ENCODE measurements around the gene PPP2R2C. TPM values are rescaled to one million over a fixed set of nuclear protein-coding genes. Genes with fewer than 3 reads are reported as not detected.

Gene PPP2R2C
- 1 to 10 TPM in 1 of 3 donors, under 1 TPM in 2; 0.31 to 2.9 (median 0.41) TPM for total RNA-seq
- long read RNA-seq, donor 1, partial matches to known transcripts: 0 of 2 reads
- long read RNA-seq, donor 1, other reads (novel, unspliced or antisense): 2 of 2 reads
- long read RNA-seq, donor 2: 0 reads

GRCh38 chr4:6472387-6473263 is at the start of gene PPP2R2C:
TSS of gene PPP2R2C (minus strand) at chr4:6472614. CDS start at chr4:6472229, 385 bp downstream.
- Histone ChIP-seq H3K4me3 (no peak within 1 kb of the TSS), H3K9me3 (no peaks in the 10 kb centered on the region)
- peak; percentile 32 for ATAC-seq

GRCh38 chr4:6520978-6521377 is 48.6 kb upstream of the PPP2R2C start:
- no peaks in the 10 kb centered on the region for H3K9me3 ChIP-seq
- H3K4me3 ChIP-seq: no peak overlapping the region
- ATAC-seq: no peak
- no peak for TF ChIP-seq CTCF (IDR thresholded peaks at IDR 0.05)
- intact Hi-C loops (cut with DNase I, micrococcal nuclease): no loop called here
- no peaks in the 10 kb centered on the region for H3K36me3 ChIP-seq (ENCODE audit: low read depth)
- DNase-seq: peak in 1 of 3 donors; percentile 2
- H3K4me1 ChIP-seq (ENCODE audit: low read depth): no peaks in the 10 kb centered on the region

More at GRCh38 chr4:6472387-6473263, at the start of gene PPP2R2C:
- peaks cover 3% of the 10 kb centered on the region for H3K4me1 ChIP-seq (ENCODE audit: low read depth)
- H3K36me3 ChIP-seq (ENCODE audit: low read depth): no peaks in the 10 kb centered on the region
- no peak for TF ChIP-seq CTCF (IDR thresholded peaks at IDR 0.05)
- intact Hi-C loops (cut with DNase I, micrococcal nuclease): no loop called here
- peak in 1 of 3 donors; percentile 21 for DNase-seq

- Histone ChIP-seq H3K36me3 (ENCODE audit: low read depth) (no peaks in the 10 kb centered on the region), H3K9me3 (no peaks in the 10 kb centered on the region), H3K4me3 (no peak overlapping the region), H3K4me1 (ENCODE audit: low read depth) (no peaks in the 10 kb centered on the region)
- TF ChIP-seq CTCF (IDR thresholded peaks at IDR 0.05): no peak
- intact Hi-C loops (cut with DNase I, micrococcal nuclease): no loop called here
- ATAC-seq (no peak), DNase-seq (peak in 1 of 3 donors; percentile 20)
Measured at GRCh38 chr4:6520051-6520636, 47.7 kb upstream of the PPP2R2C start.

- Histone ChIP-seq H3K36me3 (ENCODE audit: low read depth) (no peaks in the 10 kb centered on the region), H3K9me3 (no peaks in the 10 kb centered on the region), H3K4me1 (ENCODE audit: low read depth) (no peaks in the 10 kb centered on the region), H3K4me3 (no peak overlapping the region)
- DNase-seq (no peak), ATAC-seq (no peak)
- TF ChIP-seq CTCF (IDR thresholded peaks at IDR 0.05): no peak
- intact Hi-C loops (cut with DNase I, micrococcal nuclease): no loop called here
Measured at GRCh38 chr4:6517171-6517570, 44.8 kb upstream of the PPP2R2C start.

GRCh38 chr4:6516762-6517161 is 44.3 kb upstream of the PPP2R2C start:
- peak in 1 of 3 donors; percentile 12 for DNase-seq
- Histone ChIP-seq H3K9me3 (no peaks in the 10 kb centered on the region), H3K36me3 (ENCODE audit: low read depth) (no peaks in the 10 kb centered on the region), H3K4me1 (ENCODE audit: low read depth) (no peaks in the 10 kb centered on the region), H3K4me3 (no peak overlapping the region)
- intact Hi-C loops (cut with DNase I, micrococcal nuclease): no loop called here
- no peak for ATAC-seq
- no peak for TF ChIP-seq CTCF (IDR thresholded peaks at IDR 0.05)
